NCI-H2029 (cell line): ENCODE data around the gene DMWD.
A peak's percentile ranks its signal among the peaks of the same experiment; 100 is the strongest.

ENCODE experiments used
- DNase-seq: peaks from one replicate; lab custom pipeline; 2025; lab: John Stamatoyannopoulos, UW

The DMWD gene

GRCh38 chr19:45792470-45793177 is at the start of gene DMWD:
DMWD (minus strand) TSS chr19:45792845; CDS start chr19:45792756, 89 bp downstream.
- DNase-seq: peak; percentile 97

GRCh38 chr19:45842198-45842597 is 49.6 kb upstream of the DMWD start:
- DNase-seq: no peak

GRCh38 chr19:45834970-45835369 is 42.3 kb upstream of the DMWD start:
- no peak for DNase-seq

GRCh38 chr19:45828945-45829344 is 36.3 kb upstream of the DMWD start:
- DNase-seq: no peak

GRCh38 chr19:45828523-45828922 is 35.9 kb upstream of the DMWD start:
- no peak for DNase-seq

GRCh38 chr19:45827459-45828093 is 34.9 kb upstream of the DMWD start:
- no peak for DNase-seq

GRCh38 chr19:45826934-45827333 is 34.3 kb upstream of the DMWD start:
- no peak for DNase-seq

- DNase-seq: no peak
Observed at GRCh38 chr19:45825917-45826893, 33.6 kb upstream of the DMWD start.

GRCh38 chr19:45825263-45825605 is 32.6 kb upstream of the DMWD start:
- DNase-seq: no peak

- no peak for DNase-seq
Observed at GRCh38 chr19:45824531-45825262, 32.1 kb upstream of the DMWD start.

GRCh38 chr19:45824041-45824471 is 31.4 kb upstream of the DMWD start:
- peak; percentile 83 for DNase-seq

GRCh38 chr19:45823182-45823581 is 30.5 kb upstream of the DMWD start:
- DNase-seq: no peak

GRCh38 chr19:45822716-45823115 is 30.1 kb upstream of the DMWD start:
- DNase-seq: no peak

- no peak for DNase-seq
Observed at GRCh38 chr19:45821570-45821969, 28.9 kb upstream of the DMWD start.

- no peak for DNase-seq
Observed at GRCh38 chr19:45821103-45821521, 28.5 kb upstream of the DMWD start.

GRCh38 chr19:45820413-45821102 is 27.9 kb upstream of the DMWD start:
- no peak for DNase-seq

GRCh38 chr19:45819769-45820168 is 27.1 kb upstream of the DMWD start:
- no peak for DNase-seq

- no peak for DNase-seq
Observed at GRCh38 chr19:45817725-45818301, 25.2 kb upstream of the DMWD start.

- peak; percentile 83 for DNase-seq
Observed at GRCh38 chr19:45817010-45817724, 24.5 kb upstream of the DMWD start.
